ENCODE results near the gene BEX3.
"Not testable (repeated sequence)": the region's sequence is repeated elsewhere in the genome, so short reads cannot be mapped to it uniquely, and the experiment has no call there.

The BEX3 gene

DNA sequence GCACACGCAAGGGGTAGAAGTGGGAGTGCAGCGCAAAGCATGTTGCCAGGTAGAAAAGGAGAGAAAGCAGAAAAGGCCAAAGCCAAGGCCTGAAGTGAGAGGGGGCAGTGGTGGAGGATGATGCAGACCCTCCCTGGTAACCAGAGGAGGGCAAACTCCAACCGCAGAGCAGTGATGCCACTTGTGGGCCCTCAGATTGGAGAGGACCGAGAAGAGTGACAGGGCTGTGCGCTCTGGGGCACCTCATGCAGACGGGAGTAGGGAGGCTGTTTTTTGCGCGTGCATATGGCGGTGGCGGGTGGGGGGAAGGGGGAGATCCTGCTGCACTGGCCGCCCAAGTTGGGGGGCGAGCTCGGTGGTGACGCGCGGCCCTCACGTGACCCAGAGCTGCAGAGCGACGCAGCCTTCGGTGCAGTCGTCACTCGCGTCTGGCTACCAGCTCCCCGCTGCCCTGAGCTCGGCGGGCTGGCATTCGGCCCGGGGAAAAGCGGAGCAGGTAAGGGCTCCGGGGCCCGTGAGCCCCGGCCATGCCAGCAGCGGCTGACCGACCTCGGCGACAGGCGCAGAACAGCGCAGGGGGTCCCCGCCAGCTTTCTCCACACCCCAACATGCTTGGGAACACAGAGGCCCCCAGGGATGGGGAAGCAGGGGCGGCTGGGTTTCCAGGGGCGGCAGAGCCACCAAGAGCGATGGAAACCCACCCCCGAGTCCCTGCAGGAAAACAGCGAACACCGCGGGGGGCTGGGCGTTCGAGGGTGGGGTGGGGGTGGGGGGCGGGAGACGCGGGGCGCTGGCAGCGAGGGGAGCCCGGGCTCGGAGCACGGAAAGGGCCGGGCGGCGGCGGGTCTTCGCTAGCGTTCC lies at the start of gene BEX3:
Gene BEX3, plus strand, starts transcription at position 421 of the 861 bp plus-strand sequence. CDS start 984 bp downstream, outside the sequence.
- DNase-seq = no peak

DNA sequence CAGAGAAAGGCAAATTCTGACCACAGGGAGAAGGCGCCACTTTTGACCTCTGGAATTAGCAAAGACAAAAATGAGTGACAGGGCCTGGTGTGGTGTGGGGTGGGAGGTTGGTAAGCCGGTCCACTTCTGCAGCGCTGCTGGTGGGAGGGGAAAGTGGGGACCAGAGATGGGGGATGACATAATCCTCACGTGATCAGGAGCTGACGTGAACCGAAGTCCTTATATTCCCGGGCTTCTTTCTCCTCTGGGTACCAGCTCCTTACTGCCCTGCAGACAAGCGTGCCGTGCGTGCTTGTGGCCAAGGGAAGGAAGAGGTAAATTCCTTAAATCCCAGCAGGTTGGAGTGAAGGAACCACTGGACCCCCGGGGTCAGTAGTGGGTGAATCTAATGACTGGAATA lies 46.3 kb upstream of the BEX3 start, which contains the start of gene TCEAL7:
Gene TCEAL7, plus strand, starts transcription at position 249 of the 400 bp plus-strand sequence. CDS start 1,165 bp downstream, outside the sequence.
- no peak for DNase-seq

- no peak for DNase-seq
Observed at GRCh38 chrX:103330681-103331288, 45.6 kb upstream of the BEX3 start.

GRCh38 chrX:103338663-103339062 lies 37.7 kb upstream of the BEX3 start:
- no peak for DNase-seq

- DNase-seq = peak; percentile 26
Observed at GRCh38 chrX:103343105-103343504, 33.2 kb upstream of the BEX3 start.

DNA sequence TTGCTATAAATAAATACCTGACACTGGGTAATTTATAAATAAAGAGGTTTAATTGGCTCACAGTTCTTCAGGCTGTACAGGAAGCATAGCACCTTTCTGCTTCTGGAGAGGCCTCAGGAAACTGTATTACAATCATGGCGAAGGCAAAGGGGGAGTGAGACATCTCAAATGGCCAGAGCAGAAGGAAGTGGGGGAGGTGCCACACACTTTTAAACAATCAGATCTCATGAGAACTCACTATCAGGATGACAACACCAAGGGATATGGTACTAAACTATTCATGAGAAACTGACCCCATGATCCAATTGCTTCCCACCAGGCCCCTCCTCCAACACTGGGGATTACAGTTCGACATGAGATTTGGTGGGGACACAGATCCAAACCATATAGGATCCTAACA lies 31.7 kb upstream of the BEX3 start:
- no peak for DNase-seq

GRCh38 chrX:103347682-103348397 lies 28.5 kb upstream of the BEX3 start:
- DNase-seq = no peak

GRCh38 chrX:103356130-103356798 lies 20.1 kb upstream of the BEX3 start, which contains the start of gene TCEAL9:
Gene TCEAL9 (plus strand): TSS chrX:103356506. CDS start chrX:103357685, 1,179 bp downstream.
- peak; percentile 29 for DNase-seq

- DNase-seq = no peak
Observed at GRCh38 chrX:103356858-103357257, 19.5 kb upstream of the BEX3 start.

GRCh38 chrX:103357871-103358270 lies 18.5 kb upstream of the BEX3 start:
- no peak for DNase-seq

GRCh38 chrX:103359605-103360004 lies 16.7 kb upstream of the BEX3 start:
- DNase-seq = not testable (repeated sequence)

DNA sequence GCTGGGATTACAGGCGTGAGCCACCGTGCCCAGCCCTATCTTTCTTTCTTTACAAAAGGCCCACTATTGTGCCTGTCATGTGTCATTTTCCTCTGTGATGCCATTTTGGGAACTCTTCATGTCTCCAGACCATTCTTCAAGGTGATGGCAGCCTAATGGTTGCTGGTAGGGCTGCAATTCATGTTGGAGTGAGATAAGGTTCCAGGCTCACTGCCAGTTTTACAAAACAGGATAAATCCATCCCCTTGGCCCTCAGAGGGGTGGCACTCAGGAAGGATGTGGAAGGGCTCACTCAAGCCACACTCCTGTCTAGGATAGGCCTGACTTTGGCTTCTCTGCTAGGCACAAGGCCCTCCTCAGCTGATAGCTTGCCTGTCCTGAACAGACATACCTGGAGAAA lies 16.2 kb upstream of the BEX3 start:
- DNase-seq = no peak

DNA sequence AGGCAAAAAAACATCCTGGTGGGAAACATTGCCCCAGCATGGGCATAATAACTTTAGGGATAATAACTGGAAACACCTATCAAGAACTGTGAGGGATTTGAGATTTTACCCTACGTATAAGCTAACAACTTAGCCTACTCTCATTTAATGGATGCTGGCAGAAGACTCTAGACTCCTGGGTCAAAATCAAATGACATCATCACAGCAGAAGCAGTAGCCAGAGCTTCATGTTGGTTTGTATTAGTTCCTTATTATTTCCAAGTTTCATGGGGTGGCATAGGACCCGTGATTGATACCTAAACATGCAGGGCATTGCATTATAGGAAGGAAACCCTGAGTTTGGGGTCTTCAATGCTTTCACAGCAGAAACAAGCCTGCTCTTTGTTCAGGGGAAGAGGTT lies 15.4 kb upstream of the BEX3 start:
- DNase-seq = no peak

DNA sequence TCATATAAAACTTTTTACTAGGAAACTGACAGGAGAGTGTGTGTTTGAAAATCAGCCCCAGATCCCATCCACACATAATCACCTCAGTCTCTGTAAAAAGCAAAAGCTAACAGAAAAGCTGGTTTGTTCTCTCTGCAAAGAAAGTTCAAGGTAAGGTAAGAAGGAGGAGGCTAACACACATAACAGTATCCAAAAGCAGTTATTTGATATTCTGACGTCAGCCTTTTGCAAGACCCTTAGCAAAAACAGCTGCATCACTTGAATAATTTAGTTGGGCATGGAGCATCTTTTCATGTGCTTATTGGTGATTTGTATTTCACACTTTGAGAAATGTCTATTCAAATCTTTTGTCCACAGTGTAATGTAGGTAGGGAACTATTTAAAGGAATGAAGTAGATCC lies 14.5 kb upstream of the BEX3 start:
- no peak for DNase-seq

DNA sequence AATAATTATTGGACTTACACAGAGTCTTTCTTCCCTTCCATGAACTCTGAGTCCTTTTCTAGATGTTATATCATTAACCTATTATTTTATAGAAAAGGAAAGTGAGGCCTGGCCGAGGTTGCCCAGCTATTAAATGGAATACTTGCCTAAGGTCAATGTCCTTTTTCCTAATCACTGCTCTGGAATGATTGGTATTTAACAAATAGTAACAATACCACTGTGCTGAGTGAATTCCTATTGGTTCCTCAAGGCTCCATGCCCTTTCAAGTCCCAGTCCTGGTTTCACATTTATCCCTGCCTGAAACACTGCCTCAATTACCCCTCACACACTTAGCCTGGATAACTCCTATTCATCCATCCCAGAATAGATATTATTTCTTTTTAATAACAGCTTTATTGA lies 13.9 kb upstream of the BEX3 start:
- DNase-seq = no peak

DNA sequence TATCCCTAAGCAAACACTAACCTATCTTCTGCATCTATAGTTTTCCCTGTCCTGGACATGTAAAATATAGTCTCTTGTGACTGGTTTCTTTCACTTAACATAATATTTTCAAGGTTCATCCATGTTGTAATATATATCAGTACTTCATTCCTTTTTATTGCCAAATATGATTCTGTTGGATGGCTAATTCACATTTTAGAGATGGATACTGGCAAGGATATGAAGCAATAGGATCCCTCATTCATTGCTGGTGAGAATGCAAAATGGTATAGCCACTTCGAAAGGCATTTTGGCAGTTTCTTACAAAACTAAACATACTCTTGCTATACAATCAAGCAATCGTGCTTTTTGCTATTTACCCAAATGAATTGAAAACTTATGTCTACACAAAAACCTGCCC lies 13.3 kb upstream of the BEX3 start:
- DNase-seq = no peak

DNA sequence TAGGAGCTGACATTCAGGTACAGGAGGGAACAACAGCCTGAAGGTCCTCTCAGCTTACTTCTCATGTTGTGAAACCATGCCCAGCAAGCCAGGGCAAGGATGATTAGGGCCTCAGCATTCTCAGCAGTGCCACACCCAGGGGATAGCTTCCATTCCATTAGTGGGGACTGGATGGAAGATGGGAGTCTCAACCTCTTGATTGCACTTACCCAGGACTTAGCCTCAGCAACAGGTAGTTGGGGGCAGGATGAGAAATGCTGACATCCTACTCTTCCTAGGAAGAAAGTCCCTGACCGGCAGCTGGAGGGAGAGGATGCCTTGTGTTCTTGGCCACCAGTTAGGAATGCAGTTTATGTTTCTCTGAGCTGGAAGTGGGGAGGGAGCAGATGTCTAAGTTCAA lies 8.8 kb upstream of the BEX3 start:
- DNase-seq = no peak

DNA sequence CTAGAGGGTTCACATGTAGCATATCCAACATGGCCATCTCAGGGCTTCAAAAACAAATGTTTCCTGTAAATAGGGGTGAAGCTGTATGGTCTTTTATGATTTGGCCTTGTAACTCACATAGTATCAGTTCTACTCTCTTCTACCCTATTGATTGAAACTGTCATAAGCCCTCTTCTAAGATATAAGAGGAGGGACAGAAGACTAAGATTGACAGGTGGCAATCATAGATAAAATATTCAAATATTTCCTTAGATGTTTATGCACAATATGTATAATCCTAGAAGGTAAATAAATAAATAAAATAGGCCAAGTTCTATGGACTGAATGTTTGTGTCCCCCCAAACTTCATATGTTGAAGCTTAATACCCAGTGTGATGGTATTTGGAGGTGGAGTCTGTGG lies 6.9 kb upstream of the BEX3 start:
- DNase-seq = no peak

GRCh38 chrX:103372886-103373285 lies 3.5 kb upstream of the BEX3 start:
- DNase-seq = no peak

- DNase-seq = no peak
Observed at GRCh38 chrX:103373581-103373980, 2.8 kb upstream of the BEX3 start.

DNA sequence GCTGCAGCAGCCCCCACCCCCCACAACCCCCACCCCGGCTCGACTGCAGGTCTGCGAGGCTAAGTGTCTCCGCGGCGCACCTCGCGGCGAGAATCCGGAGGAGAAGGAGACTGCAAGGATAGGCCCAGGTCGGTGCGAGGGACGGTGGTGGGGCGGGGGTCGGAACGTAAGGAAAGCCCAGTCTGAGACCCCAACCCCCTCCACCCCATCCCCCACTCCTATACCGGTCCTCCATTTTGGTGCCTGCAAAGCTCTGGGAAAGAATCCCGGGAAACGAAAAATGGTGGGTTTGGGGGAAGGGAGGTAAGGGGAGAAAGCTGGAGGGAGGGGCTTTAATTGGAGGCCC lies 614 bp downstream of the BEX3 start:
- no peak for DNase-seq

- DNase-seq = no peak
Observed at GRCh38 chrX:103378990-103379389, 2.7 kb downstream of the BEX3 start.

DNA sequence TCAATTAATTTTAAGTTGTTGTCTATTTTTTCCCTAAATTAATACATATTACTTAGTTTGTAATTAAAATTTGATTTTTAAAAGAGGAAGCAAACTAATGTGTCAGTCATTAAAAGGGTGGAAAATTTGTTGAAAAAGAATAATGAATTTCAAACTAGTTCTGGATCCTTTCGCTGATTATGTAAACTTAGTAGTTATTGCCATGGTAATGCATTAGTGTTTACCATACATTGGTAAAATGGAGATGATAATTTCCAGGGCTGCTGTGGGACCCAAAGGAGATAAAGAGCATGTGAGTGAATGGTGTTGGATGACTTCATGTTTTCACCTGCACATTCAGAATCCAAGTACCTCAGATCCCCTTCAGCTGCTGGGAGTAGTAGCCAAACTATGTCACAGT lies 6.5 kb downstream of the BEX3 start:
- no peak for DNase-seq
